SH-SY5Y (cell line): ENCODE results near the gene ARL6.

Source experiments
- GATA2 ChIP-seq: IDR thresholded peaks from 2 replicates; pipeline ENCODE4 v1.6.1; 2011; ENCODE audit warnings: mild to moderate bottlenecking, low read depth, low read length
- GATA3 ChIP-seq: IDR thresholded peaks from 2 replicates; pipeline ENCODE4 v1.6.1; 2011; ENCODE audit warnings: low read depth, mild to moderate bottlenecking, low read length, moderate library complexity

- no peak for TF ChIP-seq GATA3
- no peak for TF ChIP-seq GATA2
Measured at GRCh38 chr3:97772926-97773325, 8.4 kb downstream of the ARL6 start.
